HG03066 (cell line): Measurements from ENCODE around the gene RASGEF1C.

Source experiments
- ATAC-seq: cut with Tn5 transposase; IDR thresholded peaks from one replicate; pipeline ENCODE4 v1.9.1; 2021; ENCODE audit warnings: low read depth; ENCODE audit not compliant: unreplicated experiment

RASGEF1C gene

DNA sequence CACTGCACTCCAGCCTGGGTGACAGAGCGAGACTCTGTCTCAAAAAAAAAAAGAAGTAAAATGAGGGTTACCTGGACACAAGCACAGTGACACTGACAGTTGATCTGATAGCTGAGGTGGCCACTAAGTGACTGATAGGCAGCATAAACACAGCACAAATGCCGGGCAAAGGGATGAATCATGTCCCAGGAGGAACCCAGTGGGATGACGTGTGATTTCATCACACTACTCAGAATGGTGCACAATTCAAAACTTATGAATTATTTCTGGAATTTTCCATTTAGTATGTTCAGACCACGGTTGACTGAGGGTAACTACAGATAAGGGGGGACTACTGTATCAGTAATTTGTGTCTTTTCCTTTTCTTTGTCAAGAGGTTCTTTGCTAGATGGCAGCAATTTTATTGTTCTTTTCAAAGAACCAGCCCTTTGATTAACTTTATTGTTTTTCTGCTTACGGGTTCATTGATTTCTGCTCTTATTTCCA, 103.1 kb downstream of the RASGEF1C start:
- no peak for ATAC-seq

DNA sequence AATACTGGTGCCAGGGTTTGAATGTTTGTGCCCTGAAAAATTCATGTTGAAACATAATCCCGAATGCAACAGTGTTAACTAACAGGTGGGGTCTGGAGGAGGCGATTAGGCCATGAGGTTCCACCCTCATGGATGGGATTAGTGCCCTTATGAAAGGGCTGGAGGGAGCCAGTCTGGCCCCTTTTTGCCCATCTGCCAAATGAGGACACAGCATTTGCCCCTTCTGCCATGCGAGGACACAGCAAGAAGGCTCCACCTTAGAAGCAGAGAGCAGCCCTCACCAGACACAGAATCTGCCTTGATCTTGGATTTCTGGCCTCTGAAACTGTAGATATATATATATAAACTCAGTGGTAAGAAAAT, 104.9 kb downstream of the RASGEF1C start:
- ATAC-seq, result no peak

DNA sequence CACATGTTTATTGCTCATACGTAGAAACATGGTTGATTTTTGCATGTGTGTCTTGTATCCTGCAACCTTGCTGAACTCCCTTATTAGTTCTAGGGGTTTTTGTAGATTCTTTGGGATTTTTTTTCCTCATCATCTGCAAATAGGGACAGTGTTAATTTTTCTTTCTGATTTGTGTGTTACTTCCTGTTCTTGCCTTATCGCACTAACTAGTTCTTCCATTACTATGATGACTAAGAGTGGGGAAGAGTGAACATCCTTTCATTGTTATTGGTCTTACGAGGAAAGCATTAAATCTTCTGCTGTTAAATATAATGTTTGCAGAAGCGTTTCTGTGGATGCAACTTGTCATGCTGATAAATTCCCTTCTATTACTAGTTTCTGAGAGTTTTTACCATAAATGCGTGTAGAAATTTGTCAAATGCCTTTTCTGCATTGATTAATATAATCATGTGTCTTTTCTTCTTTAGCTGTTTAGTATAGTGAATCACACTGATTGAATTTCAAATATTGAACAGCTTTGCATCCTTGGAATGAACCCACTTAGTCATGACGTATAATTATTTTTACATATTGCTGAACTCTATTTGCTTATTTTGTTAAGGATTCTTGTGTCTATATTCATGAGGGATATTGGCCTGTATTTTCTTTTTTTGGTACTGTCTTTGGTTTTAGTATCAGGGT, 105.4 kb downstream of the RASGEF1C start:
- no peak for ATAC-seq

DNA sequence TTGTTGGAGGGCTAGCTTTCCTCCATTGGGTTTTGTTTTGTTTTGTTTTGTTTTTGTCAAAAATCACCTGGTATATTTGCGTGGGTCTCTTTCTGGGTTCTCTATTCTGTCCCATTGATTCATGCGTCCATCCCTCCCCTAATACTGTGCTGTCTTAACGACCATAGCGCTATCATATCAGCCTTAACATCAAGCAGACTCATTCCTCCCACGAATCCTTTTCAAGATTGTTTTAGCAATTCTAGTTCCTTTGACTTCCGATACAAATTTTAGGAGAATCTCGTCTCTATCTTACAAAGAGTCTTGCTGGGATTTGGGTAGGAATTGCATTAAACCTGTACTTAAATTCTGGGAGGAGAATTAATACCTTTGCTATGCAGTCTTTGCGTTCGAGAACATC, 106.4 kb downstream of the RASGEF1C start:
- ATAC-seq, result no peak

DNA sequence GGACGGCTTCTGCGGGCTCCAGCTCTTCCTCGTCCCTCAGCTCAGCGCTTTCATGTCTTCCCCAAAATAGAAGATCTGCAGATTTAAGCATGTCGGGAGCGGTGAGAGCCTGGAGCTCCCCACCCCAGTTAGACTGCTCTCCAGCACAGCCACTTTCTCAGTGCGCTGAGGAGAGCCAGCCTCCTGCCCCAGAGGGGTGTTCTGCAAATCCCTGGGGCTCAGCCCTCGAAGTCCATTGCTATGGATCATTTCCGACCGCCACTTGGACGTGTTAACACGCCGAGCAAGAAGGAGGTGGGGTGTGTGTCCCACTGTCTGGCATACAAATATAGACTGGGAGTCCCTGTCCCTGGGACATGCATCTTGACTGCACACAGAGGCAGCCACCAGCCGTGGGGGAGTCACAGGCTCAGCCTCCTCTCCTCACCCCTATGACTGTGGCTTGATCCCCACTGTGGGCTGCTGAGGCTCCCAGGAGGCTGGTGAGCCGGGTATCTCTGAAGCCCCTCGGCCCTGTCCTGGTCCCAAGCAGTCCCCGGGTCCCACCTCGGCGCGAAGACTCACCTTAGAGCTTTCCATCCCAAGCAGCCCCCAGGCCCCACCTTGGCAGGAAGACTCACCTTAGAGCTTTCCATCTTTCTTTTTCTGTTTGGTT, 107.4 kb downstream of the RASGEF1C start:
- ATAC-seq, result no peak

DNA sequence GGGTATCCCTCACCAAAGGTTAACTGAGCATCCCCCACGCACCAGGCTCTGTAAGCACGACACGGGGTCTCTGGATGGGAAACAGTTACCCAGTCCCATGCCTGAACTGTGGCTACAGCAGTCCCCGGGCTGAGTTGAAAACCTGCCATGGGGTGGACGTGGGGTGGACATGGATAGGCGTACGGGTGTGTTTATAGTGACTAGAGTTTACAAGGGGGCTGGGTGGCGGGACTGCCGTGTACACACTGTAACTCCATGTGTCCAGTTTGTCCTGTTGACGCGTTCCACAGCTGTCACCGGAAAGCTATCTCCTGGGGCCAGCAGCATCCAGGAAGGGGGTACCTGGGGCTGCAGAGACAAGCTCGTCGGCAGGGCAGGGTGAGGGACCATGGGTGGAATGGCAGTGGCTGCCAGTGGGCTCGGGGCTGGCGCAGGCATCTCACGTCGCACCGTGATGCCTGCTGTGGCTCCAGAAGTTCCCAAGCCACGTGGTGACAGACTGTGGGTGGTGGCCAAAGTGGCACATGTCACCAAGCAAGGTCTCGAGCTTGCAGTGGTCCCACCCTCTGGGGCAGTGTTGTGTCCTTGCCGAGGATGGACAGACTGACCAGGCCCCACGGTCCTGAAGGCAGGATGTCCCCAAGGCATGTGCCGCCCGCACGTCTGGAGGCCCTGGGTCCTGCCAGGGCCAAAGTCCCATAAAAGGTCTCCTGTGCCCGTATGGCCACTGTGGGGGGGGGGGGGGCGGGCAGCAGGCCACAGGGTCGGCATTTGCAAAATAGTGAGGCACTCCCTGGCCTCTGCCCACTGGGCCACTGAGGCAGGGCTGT, 108.2 kb downstream of the RASGEF1C start:
- no peak for ATAC-seq

DNA sequence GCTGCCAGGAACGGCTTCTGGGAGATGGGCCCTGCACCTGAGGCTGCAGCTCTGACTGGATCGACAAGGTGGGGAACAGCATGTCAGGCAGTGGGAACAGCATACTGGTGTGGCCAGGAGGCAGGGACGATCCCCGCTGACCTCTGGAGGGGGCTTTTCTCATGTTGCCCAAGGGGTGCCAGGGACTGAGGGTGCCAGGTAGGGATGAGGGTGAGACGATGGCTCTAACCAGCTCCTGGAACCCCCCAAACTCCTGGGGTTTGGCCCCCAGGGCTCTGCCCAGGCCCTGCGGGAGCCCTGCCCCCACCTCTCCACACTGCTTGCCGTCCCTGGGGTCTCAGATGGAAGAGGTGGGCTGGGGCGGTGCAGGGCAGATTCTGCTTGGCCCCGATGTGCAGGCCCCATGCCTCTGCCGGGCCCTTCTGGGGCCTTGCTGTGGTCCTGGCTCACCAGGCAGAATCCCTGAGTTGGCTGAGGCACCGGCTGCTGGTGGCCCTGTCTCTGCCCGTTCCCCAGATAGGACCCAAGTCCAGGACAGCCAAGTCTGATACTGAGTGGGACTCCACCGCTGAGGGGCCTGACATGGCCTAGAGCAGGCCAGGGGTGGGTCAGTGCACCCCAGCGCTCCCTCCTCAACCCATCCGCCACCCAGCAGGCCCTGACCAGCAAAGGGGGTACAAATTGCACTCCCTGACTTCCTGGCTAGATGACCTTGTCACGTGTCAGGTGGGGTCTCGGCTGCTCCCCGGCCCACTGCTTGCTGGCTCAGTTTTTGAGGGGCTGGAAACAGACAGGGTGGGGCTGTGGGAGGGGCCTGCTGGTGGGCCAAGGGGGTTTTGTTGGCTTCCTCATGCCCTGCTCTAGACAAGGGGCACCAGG, 109.0 kb downstream of the RASGEF1C start:
- no peak for ATAC-seq

DNA sequence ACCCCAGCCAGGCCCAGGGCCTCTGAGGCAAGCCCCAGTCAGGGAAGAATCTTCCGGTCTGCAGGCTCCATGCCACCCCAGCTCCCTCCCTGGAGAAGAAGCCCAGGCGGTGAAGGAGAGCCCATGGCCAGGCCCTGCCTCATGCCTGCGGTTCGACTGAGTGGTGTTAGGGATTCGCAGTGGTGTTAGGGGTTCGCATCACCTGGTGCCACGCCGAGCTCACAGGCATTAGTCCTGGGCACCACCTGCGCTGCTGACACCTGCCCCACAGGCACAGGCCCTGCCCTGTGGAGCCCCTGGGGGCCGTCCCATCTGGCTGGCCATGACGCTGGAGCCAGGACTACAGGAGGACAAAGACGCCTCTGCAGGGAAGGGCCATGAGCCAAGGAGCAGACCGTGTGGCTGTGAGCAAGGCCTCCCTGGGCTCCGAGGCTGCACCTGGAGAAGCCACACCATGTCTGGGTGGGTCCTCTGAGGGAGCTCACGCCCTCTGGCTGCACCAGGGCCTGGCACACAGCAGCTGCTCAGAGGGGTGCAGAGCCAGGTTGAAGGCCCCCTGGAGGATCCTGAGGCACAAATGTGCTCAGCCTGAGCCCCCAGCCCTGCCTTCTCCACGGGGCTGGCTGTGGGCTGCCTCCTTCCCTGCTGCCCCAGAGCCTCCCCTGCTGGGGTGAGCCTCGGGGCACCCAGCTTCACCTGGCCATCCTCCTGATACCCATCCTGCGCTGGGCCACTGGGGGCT, 109.8 kb downstream of the RASGEF1C start:
- no peak for ATAC-seq

DNA sequence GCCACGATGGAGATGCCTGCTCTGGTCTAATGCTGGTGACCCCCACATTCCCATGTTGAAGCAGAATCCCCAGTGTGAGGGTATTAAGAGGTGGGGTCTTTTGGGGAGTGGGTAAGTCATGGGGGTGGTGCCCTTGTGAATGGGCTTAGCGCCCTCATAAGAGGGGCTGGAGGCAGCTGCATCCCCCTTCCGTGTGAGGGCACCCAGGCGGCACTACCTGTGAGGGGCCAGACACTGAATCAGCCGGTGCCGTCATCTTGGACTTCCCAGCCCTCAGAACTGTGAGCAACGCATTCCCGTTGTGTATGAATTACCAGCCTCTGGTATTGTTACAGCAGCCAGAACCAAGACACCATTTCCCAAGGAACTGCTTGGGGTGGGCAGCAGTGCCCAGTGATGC, 110.5 kb downstream of the RASGEF1C start:
- no peak for ATAC-seq

DNA sequence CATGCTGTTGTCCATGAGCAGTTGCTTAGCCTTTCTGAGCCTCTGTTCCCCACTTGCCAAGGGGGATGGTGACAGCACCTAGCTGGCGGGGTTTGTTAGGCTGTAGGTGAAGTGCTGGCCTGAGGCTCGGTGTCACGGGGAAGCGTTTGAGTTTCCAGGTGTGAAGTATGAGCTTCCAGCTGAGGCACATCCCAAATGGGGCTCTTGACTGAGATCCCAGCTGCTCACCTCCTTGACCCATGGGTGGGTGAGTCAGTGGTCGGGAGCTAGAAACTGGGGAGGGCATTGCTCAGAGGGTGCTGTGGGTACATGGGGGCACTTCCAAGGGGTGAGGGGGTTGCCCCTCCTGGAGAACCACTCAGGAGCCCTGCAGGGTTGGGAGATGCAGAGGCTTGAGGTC, 111.1 kb downstream of the RASGEF1C start:
- ATAC-seq, result no peak

DNA sequence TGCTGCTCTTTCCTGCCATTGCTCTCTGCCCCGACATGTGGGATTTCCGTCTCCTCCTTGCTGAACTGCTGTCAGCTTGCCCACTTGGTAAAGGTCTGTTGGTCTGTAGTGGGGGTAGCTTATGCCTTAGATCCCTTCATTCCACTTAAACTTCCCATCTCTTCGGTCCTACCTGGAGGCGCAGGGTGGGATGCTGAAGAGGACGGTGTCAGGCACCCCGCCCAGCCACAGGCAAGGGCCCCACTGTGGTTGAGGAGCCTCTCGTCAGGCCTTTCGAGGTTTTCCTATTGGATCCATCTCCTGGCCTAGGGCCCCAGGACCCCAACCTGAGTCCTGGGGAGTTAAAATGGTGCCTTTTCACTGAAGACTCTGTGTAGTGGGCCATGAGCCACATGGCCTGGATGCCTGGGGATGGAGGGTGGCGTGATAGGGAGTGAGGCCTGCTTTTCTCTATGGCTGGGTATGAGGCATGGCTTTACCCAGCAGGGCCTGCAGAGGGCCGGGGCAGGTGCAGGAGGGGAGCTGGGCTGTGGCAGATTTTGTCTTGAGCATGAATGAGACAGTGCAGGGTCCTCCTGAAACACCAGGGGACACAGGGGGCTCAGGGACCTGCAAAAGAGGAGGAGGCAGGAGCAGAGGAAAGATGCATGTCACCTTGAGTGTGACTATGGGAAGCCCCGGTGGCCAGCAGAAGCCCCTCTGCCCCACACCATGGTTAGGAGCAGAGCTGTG, 111.7 kb downstream of the RASGEF1C start:
- ATAC-seq, result no peak

DNA sequence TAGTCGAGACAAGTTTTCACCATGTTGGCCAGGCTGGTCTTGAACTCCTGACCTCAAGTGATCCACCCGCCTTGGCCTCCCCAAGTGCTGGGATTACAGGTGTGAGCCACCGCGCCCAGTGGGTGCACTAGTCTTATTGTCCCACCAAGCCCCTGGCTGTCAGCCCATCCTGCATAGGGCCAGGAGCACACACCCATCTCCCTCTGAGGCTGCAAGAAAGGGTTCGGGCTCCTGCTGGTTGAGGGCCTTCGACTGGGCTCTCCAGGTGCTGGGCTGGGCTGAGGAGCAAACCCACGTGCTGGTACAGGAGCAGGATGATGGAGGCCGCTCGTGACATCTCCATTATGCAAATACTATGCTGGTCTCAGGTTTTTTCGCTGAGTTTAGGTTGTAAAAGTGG, 112.4 kb downstream of the RASGEF1C start:
- ATAC-seq, result no peak

DNA sequence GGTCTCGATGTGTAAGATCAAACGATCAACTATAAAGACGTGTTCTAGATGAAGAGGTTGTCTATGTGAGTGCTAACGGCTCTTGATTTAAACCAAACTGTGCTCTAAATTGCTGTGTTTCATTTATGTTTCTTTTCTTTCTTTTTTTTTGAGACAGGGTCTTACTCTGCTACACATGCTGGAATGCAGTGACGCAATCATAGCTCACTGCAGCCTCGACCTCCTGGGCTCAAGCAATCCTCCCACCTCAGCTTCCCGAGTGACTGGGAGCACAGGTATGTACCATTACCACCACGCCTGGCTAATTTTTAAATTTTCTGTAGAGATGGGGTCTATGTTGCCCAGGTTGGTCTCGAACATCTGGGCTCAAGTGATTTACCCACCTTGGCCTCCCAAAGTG, 113.5 kb downstream of the RASGEF1C start:
- no peak for ATAC-seq

DNA sequence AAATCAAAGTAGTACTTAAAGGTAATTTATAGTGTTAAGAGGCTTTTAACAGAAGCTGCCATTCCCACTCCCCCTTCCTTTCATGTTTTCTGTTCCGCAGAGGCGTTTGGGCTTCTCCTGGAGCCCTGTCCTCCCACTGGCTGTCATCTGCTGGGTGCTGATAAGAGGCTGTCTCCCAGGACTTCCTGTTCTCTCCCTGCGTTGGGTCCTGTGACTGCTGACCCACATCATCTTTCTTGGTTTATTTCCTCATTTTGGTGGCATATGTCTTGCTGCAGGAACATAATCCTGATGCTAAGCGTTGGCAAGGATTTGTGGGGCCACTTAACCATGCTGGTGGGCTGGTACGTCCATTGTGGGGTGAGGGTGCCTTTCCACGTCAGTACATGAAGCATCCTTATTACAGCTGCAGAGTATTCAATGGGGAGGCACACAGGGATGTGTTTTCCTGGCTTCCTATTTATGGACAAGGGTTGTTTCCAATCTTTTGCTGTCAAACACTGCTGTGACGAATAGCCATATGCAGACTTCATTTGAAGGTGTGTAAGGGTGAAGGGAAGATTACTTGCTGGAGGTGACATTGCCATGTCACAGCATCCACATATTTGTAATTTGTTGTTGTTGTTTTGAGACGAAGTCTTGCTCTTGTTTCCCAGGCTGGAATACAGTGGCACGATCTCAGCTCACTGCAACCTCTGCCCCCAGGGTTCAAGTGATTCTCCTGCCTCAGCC, 115.2 kb downstream of the RASGEF1C start:
- no peak for ATAC-seq

DNA sequence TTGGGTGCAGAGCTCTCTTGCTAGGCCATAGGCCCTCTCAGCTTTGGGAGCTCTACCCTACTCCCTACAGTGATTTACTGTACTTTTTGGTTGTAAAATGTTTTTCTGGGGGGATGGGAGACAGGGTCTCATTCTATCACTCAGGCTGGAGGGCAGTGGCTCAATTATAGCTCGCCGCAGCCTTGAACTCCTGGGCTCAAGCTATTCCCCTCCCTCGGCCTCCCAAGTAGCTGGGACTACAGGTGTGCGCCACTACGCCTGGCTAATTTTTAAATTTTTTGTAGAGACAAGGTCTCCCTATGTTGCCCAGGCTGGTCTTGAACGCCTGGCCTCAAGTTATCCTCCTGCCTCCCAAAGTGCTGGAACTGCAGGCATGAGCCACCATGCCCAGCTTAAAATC, 115.8 kb downstream of the RASGEF1C start:
- ATAC-seq, result no peak

DNA sequence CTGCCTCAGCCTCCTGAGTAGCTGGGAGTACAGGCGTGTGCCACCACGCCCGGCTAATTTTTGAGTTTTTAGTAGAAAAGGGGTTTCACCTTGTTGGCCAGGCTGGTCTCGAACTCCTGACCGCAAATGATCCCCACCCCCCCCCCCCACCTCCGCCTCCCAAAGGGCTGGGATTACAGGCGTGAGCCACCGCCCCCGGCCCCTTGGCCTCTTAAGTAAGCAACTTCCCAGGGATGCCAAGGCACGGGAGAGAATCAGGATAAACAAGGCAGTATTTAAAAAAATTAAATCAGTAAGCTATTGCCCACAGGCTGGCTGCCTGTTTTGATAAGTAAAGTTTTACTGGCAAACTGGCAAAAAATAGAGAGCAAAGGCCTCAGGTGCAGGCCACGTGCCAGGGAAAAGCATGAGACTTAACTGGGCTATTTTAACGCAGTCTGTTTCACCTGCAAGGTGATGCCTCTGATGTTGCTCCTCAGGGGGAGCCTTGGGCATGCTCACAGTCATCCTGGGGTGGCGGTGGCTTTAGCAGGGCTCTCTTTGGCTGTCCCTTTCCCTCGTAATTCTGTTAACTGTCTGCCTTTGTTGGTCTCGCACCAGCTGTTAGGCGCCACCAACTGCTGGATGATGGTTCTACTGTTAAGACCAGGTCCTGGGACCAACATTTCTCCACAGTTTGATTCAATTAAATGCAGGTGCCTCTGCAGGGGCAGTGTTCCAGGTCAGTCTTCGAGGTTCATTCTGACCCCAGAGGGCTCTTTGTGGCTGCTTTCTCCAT, 118.1 kb downstream of the RASGEF1C start:
- no peak for ATAC-seq

DNA sequence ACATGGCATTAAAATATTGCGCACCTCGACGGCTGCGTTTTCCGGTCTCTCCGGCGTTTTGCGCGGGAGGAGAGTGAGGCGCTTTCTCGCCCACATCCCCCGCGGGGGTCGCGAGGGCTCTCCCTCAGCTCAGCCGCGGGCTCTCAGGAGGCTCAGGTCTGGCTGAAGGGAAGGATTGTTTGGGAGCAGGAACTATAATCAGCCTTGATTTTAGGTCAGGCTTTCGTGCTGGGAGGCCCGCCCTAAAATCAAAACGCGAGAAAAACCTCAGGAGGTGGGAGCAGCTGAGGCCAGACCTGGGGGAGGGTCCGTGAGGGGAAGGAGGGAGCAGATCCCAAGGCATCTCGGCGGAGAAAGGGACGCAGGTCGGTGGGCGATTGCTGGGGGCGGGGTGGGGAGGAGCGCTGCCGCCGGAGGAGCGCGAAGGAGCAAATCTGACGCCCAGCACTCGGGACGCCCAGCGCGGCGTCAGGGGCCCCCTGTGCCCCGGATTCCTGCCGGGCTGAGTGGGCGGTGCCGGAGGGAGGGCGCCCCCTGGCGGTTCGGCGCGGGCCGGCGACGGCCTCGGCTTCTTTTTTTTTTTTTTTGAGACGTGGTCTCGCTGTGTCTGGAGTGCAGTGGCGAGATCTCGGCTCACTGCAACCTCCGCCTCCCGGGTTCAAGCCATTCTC, 118.8 kb downstream of the RASGEF1C start:
- no peak for ATAC-seq
